Hepatocyte (in vitro differentiated cells): ENCODE data around the gene CCDC86.

Source experiments
- CTCF ChIP-seq: fragments of 200-600 bp; sonication (generic); IDR thresholded peaks from 2 replicates; pipeline ENCODE4 v1.5.1; 2016; ENCODE audit warnings: antibody characterized with exemption, mild to moderate bottlenecking; ENCODE audit not compliant: poor library complexity
- EZH2 ChIP-seq: fragments of 200-600 bp; sonication (generic); IDR thresholded peaks from 2 replicates; pipeline ENCODE4 v1.6.1; 2016; ENCODE audit warnings: antibody characterized with exemption, mild to moderate bottlenecking, borderline replicate concordance
- EZH2phosphoT487 ChIP-seq: fragments of 200-600 bp; sonication (generic); IDR thresholded peaks from one replicate; pipeline ENCODE4 v1.6.1; 2018; ENCODE audit warnings: antibody characterized with exemption, mild to moderate bottlenecking, low read depth, moderate library complexity; ENCODE audit not compliant: unreplicated experiment, severe bottlenecking

- TF ChIP-seq EZH2: no peak
- TF ChIP-seq EZH2phosphoT487: no peak
- no peak for TF ChIP-seq CTCF
Observed at GRCh38 chr11:60809249-60809648, 32.7 kb upstream of the CCDC86 start.
